Parathyroid adenoma (tissue), 2 donors: ENCODE data around the gene MCL1.

ENCODE experiments used
- H2AFZ ChIP-seq: fragments of 300-600 bp; sonication (generic); one replicate; pipeline ENCODE4 v1.7.0; 2017; ENCODE audit warnings: antibody characterized with exemption, mild to moderate bottlenecking
- H3K27ac ChIP-seq: fragments of 300-600 bp; sonication (generic); one replicate; pipeline ENCODE4 v1.7.0; 2017
- H3K27me3 ChIP-seq: fragments of 300-600 bp; sonication (generic); one replicate; pipeline ENCODE4 v1.7.0; 2017; ENCODE audit warnings: low read length; ENCODE audit not compliant: control insufficient read depth, insufficient read depth
- H3K36me3 ChIP-seq: fragments of 300-600 bp; sonication (generic); one replicate; pipeline ENCODE4 v1.7.0; 2017; ENCODE audit warnings: low read length; ENCODE audit not compliant: control insufficient read depth, insufficient read depth
- H3K4me1 ChIP-seq: fragments of 300-600 bp; sonication (generic); one replicate; pipeline ENCODE4 v1.7.0; 2017; ENCODE audit warnings: control low read depth
- H3K4me2 ChIP-seq: fragments of 300-600 bp; sonication (generic); one replicate; pipeline ENCODE4 v1.7.0; 2017; ENCODE audit warnings: low read length
- H3K4me3 ChIP-seq: fragments of 300-600 bp; sonication (generic); one replicate; pipeline ENCODE4 v1.7.0; 2017; ENCODE audit warnings: low read depth, low read length
- H3K79me2 ChIP-seq: fragments of 300-600 bp; sonication (generic); one replicate; pipeline ENCODE4 v1.7.0; 2017; ENCODE audit warnings: control low read depth
- H3K9ac ChIP-seq: fragments of 300-600 bp; sonication (generic); one replicate; pipeline ENCODE4 v1.7.0; 2017; ENCODE audit warnings: mild to moderate bottlenecking
- H3K9me3 ChIP-seq: fragments of 300-600 bp; sonication (generic); one replicate; pipeline ENCODE4 v1.7.0; 2017; ENCODE audit warnings: low read length; ENCODE audit not compliant: control insufficient read depth
- TF ChIP-seq, protein P1 (sequence below): fragments of 300-600 bp; sonication (generic); IDR thresholded peaks from one replicate; pipeline ENCODE4 v1.7.0; 2017; ENCODE audit warnings: antibody characterized with exemption, mild to moderate bottlenecking
- donor health status: primary hyperparathyroidism.

The MCL1 gene

DNA sequence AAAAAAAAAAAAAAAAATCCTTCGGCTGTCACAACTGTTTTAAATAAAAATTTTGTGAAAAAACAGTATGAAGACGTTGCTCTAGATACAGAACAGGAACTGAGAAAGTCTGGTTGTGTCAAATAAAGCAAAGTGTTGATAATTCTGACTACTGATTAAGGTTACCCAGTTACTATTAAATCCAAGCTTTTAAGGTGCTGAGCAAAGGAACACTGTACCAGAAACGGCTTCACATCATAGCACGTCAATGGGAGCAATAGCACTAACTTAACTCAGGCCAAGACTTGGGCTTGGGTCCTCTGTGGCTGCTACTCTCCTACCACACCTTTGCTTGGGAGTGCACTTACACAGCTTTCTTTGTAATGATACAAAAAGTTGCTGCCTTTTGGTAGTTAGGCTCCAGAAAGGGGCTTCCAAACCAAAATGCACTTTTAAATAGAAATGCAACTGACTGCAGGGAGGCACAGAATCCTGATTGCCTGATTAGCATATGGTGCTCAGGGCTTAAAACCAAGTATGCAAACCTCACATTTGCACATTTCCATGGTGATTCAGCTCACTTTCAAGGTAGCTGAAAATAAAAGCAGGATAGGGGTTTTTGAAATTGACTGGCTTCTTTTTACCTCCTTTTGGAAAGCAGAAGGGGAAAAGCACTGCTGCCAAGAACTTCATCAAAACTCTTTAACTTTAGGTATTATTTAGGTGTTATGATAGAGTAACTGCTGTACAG is 6.3 kb downstream of the MCL1 start:
- Histone ChIP-seq H3K36me3 (no peaks in the 10 kb centered on the region), H3K4me1 (peaks cover 17% of the 10 kb centered on the region), H2AFZ (no peak overlapping the region), H3K9me3 (no peaks in the 10 kb centered on the region), H3K4me3 (peak overlapping the region; percentile 12), H3K9ac (no peak overlapping the region), H3K27me3 (no peaks in the 10 kb centered on the region), H3K79me2 (peaks cover 30% of the 10 kb centered on the region), H3K4me2 (no peak overlapping the region), H3K27ac (no peak overlapping the region)
- TF ChIP-seq, protein P1, sequence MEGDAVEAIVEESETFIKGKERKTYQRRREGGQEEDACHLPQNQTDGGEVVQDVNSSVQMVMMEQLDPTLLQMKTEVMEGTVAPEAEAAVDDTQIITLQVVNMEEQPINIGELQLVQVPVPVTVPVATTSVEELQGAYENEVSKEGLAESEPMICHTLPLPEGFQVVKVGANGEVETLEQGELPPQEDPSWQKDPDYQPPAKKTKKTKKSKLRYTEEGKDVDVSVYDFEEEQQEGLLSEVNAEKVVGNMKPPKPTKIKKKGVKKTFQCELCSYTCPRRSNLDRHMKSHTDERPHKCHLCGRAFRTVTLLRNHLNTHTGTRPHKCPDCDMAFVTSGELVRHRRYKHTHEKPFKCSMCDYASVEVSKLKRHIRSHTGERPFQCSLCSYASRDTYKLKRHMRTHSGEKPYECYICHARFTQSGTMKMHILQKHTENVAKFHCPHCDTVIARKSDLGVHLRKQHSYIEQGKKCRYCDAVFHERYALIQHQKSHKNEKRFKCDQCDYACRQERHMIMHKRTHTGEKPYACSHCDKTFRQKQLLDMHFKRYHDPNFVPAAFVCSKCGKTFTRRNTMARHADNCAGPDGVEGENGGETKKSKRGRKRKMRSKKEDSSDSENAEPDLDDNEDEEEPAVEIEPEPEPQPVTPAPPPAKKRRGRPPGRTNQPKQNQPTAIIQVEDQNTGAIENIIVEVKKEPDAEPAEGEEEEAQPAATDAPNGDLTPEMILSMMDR: no peak

DNA sequence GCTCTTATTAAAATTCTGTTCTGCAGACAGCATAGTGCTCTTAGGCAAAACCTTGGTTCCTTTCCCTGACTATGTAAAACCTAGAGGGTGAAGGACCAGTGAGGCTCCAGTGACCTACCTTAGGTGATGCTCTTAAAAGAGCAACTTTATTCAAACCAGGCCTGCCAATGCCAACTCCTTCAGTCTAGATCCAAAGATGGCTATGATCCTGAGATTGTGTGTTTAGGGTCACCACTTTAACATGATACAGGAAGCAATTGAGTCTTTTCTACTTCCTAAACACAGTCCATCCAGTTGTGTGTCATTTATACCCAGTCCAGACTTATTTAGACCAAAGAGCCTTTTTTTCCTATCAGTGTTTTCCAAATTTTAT is 10.8 kb downstream of the MCL1 start:
- Histone ChIP-seq H3K36me3 (no peaks in the 10 kb centered on the region), H3K9ac (no peak overlapping the region)

DNA sequence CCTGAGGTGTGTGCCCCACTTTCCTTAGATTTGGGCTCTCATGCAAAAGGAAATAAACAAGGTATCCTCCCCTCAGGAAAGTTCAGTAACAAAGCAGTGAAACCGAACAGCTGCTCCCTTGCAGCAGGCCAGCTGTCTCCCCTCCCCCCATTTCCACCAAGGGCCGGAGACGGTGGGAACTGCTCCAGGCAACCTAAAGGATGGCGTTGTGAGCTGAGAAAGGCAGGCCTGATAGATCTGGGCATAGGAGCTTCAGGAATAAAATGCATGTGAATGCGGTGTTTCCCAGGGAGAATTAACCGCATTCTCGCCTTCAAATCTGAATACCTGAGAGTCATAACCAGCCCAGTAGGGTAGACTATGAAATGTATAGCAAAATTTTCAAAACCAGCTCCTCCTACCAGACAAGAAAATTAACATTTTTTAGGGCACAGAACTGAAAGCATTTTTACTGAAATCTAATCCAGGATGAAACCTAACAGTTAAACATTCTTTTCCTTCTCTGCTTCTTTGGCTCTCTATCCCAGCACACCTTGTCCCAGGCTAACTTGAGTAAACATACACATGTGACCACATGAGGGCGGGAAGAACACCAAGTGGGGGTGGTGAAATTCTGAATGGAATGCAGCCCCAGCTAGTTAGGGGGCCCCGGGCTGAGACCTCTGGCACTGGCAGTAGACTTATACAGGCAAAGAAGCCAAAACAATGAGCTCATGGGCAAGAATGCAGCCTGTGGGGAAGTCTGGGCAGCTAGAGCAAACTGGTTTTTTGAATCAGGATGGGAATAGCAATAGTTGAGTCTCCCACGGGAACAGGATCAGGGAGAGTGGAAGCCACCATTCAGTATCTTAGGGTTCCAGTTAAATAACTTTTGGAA is 11.5 kb downstream of the MCL1 start:
- Histone ChIP-seq H3K79me2 (peaks cover 3% of the 10 kb centered on the region), H3K4me1 (peaks cover 29% of the 10 kb centered on the region), H3K27ac (peak overlapping the region; percentile 88), H3K4me3 (peak overlapping the region; percentile 51), H3K27me3 (no peaks in the 10 kb centered on the region), H2AFZ (no peak overlapping the region), H3K4me2 (peak overlapping the region; percentile 61), H3K9me3 (no peaks in the 10 kb centered on the region), H3K36me3 (no peaks in the 10 kb centered on the region), H3K9ac (no peak overlapping the region)
- TF ChIP-seq, protein P1: no peak

More for the DNA sequence above, 10.8 kb downstream of the MCL1 start:
- peaks cover 5% of the 10 kb centered on the region for H3K79me2 ChIP-seq
- peaks cover 23% of the 10 kb centered on the region for H3K4me1 ChIP-seq
- H3K4me2 ChIP-seq: peak overlapping the region; percentile 61
- peak overlapping the region; percentile 88 for H3K27ac ChIP-seq
- TF ChIP-seq, protein P1: no peak
- no peaks in the 10 kb centered on the region for H3K9me3 ChIP-seq
- H3K27me3 ChIP-seq: no peaks in the 10 kb centered on the region
- H2AFZ ChIP-seq: no peak overlapping the region
- H3K4me3 ChIP-seq: peak overlapping the region; percentile 51

DNA sequence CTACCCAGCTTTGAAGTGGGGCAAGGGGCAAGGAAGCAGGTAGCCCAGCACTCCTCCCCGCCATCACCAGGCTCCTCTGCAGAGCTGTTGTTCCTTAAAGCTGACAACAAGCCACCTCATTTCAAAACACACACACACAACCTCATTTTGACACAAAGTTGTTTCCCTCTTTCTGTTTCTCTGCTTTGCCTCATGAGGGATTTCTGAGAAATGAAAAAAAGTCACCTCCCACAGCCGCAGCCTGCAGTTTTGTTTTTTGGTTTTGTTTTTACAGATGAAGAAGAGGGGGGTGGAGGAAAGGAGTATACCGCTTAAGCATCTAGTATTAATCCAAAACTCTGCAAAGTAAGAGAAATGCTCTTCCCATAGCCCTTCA is 12.1 kb downstream of the MCL1 start:
- Histone ChIP-seq H3K4me2 (peak overlapping the region; percentile 61), H3K9ac (no peak overlapping the region), H3K4me1 (peaks cover 35% of the 10 kb centered on the region)

More for the DNA sequence above, 12.1 kb downstream of the MCL1 start:
- Histone ChIP-seq H3K27ac (peak overlapping the region; percentile 88), H3K36me3 (no peaks in the 10 kb centered on the region), H3K4me3 (peak overlapping the region; percentile 51), H3K79me2 (no peaks in the 10 kb centered on the region), H3K27me3 (no peaks in the 10 kb centered on the region), H2AFZ (no peak overlapping the region), H3K9me3 (no peaks in the 10 kb centered on the region)
- TF ChIP-seq, protein P1: no peak
